ENCODE data around the gene TTLL5. TPM values are rescaled to one million over a fixed set of nuclear protein-coding genes. Genes with fewer than 3 reads are reported as not detected.

TTLL5 gene
- total RNA-seq, 4 donors from 2014 or later: 15.7 to 46.2 (median 24.1) TPM

GRCh38 chr14:75865531-75865930 is 204.5 kb downstream of the TTLL5 start:
- TF ChIP-seq, protein P1, sequence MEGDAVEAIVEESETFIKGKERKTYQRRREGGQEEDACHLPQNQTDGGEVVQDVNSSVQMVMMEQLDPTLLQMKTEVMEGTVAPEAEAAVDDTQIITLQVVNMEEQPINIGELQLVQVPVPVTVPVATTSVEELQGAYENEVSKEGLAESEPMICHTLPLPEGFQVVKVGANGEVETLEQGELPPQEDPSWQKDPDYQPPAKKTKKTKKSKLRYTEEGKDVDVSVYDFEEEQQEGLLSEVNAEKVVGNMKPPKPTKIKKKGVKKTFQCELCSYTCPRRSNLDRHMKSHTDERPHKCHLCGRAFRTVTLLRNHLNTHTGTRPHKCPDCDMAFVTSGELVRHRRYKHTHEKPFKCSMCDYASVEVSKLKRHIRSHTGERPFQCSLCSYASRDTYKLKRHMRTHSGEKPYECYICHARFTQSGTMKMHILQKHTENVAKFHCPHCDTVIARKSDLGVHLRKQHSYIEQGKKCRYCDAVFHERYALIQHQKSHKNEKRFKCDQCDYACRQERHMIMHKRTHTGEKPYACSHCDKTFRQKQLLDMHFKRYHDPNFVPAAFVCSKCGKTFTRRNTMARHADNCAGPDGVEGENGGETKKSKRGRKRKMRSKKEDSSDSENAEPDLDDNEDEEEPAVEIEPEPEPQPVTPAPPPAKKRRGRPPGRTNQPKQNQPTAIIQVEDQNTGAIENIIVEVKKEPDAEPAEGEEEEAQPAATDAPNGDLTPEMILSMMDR (IDR thresholded peaks at IDR 0.05; ENCODE audit: low read depth): no peak

DNA sequence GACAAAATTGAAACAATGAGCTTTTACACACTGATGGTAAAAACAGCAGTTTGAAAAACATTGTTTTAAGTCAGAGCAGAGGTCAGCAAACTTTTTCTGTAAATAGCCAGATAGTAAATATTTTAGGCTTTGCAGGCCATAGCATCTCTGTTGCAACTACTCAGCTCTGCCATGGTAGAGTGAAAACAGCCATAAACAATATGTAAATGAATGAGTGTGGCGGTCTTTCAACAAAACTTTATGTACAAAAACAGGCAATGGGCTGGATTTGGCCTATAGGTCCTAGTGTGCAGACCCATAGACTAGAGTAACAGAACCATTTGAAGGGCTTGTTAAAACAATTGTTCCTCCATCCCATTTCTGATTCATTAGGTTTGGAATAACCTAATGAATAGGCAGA is 205.9 kb downstream of the TTLL5 start:
- TF ChIP-seq, protein P1 (IDR thresholded peaks at IDR 0.05; ENCODE audit: low read depth): no peak

- TF ChIP-seq, protein P1 (IDR thresholded peaks at IDR 0.05; ENCODE audit: low read depth): no peak
Observed at GRCh38 chr14:75871181-75871880, 210.3 kb downstream of the TTLL5 start.

GRCh38 chr14:75875958-75876357 is 214.9 kb downstream of the TTLL5 start:
- TF ChIP-seq, protein P1 (IDR thresholded peaks at IDR 0.05; ENCODE audit: low read depth): no peak

DNA sequence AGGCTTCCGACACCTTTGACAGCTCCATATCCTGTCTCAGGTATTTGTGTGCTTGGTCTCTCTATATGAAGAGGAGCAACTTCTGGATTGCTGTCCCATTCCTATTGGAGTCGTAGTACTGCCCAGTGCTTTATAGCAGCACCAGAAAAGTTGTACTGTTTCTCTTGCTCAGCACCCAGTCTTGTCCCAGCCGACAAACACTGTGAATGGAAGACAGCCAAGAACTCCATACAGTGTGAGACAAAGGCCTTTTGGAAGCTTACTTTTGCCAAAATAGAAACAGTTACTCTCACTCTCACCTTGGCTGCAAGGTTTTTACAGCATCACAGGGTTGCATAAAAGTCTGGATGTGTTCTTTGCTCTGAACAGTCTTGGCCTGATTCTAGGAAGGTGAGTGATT is 215.5 kb downstream of the TTLL5 start:
- TF ChIP-seq, protein P1 (IDR thresholded peaks at IDR 0.05; ENCODE audit: low read depth): no peak

DNA sequence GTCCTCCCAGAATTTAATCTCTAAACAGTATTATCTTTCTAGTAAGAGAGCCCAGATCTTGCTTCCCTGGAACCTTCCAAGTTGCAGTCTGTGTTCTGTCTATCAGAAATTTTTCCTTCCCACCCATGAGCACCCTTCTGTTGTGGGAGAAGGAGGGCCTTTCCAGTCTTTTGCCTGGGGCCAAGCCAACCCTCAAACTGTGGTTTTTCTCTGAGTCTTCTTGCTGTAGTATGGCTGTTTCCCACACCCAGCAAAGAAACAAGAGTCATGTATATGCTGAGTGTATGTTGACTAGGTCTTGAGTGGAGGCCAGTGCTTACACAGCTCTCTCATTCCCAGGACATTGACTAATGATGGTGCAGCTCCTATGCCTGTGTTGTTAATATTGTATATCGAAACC is 216.2 kb downstream of the TTLL5 start:
- TF ChIP-seq, protein P1 (IDR thresholded peaks at IDR 0.05; ENCODE audit: low read depth): no peak

DNA sequence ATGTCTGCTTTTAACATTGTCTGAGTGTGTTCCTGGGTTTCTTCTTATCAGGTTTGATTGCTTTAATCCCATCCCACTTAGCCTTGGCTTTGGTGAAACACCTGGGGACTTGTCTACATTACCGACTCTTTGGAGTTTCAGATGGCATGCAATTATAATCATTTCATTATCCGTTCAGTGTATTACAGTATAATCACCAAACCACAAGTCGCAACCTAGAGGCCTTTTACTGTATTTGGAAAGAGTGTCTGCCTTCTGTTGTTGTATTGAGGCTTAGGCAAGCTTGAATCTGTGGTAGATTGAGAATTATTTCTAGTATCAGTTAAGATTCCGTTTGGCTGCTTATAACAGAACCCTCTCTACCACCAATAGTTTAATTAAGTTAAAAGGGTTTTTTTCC is 216.8 kb downstream of the TTLL5 start:
- TF ChIP-seq, protein P1 (IDR thresholded peaks at IDR 0.05; ENCODE audit: low read depth): no peak

Measured in subcutaneous adipose tissue (tissue), 4 donors.